HCT116 (cell line): Measurements from ENCODE around the gene PRELP. TPM values are rescaled to one million over a fixed set of nuclear protein-coding genes. Genes with fewer than 3 reads are reported as not detected.

Experiments used
- ATAC-seq: fragments of 200-7000 bp; cut with Tn5 transposase; 2 replicates; pipeline ENCODE4 v1.9.1; 2020; ENCODE audit warnings: mild to moderate bottlenecking, moderate library complexity
- BruUV-seq: library from RNA; stranded (reverse); fragments of 400-500 nt; replicated peaks from 2 replicates; lab custom pipeline; 2021; lab: Mats Ljungman, UMichigan
- CTCF ChIA-PET: fragments of 300-600 bp; sonication (Branson Sonifier 250); formaldehyde crosslinking; loops from one replicate; lab custom pipeline; 2021; ENCODE audit warnings: antibody characterized with exemption; lab: Charles Lee
- POLR2A ChIA-PET: fragments of 300-600, 350-600 bp; sonication (Branson Sonifier 250); formaldehyde crosslinking; loops from one replicate; lab custom pipeline; 2021; ENCODE audit warnings: antibody characterized with exemption; lab: Charles Lee
- RAD21 ChIA-PET, 2 experiments: fragments of 300-600 bp; sonication (Branson Sonifier 250); formaldehyde crosslinking; loops; one replicate each; lab custom pipeline; 2023; ENCODE audit warnings: low total read pairs in 2 of 2; ENCODE audit not compliant: uncharacterized antibody in 2 of 2, unreplicated experiment in 2 of 2, low non-redundant PET in 1 of 2; lab: Charles Lee
- DNase-seq: peaks from one replicate; pipeline ENCODE4 v3.0.0-alpha.2; 2010; ENCODE audit warnings: low read depth, low spot score
- H2AFZ ChIP-seq: fragments of 200-600 bp; shearing (Covaris generic), sonication (generic); 2 replicates; pipeline ENCODE4 v1.6.1; 2017; ENCODE audit warnings: low read depth, mixed run types, mixed read lengths, antibody characterized with exemption, low read length; ENCODE audit not compliant: poor library complexity, severe bottlenecking
- H3K27ac ChIP-seq: 2 replicates; pipeline ENCODE4 v1.5.1; 2012; ENCODE audit warnings: low read depth, low read length
- H3K27me3 ChIP-seq: fragments of 200-600 bp; sonication (generic); 2 replicates; pipeline ENCODE4 v1.6.1; 2016; ENCODE audit warnings: mixed run types, low read length, mixed read lengths; ENCODE audit not compliant: insufficient read depth
- H3K36me3 ChIP-seq, 2 experiments: fragments of 200-500 bp in 1 of 2; fragments of 200-600 bp in 1 of 2; sonication (Bioruptor generic) in 1 of 2; sonication (generic) in 1 of 2; 2 replicates each; pipeline versions ENCODE4 v1.5.1 to v1.6.1; 2014 to 2016; ENCODE audit warnings: low read length in 2 of 2, inconsistent platforms in 1 of 2, mixed read lengths in 1 of 2, mixed run types in 1 of 2; ENCODE audit not compliant: insufficient read depth in 2 of 2, control insufficient read depth in 1 of 2
- H3K4me1 ChIP-seq, 2 experiments: fragments of 200-600 bp in 1 of 2; sonication (generic) in 1 of 2; 2 replicates each; pipeline versions ENCODE4 v1.5.1 to v1.6.1; 2012 to 2017; ENCODE audit warnings: low read length in 2 of 2, inconsistent platforms in 1 of 2, mild to moderate bottlenecking in 1 of 2, mixed read lengths in 1 of 2, mixed run types in 1 of 2, moderate library complexity in 1 of 2; ENCODE audit not compliant: insufficient read depth in 2 of 2, control insufficient read depth in 1 of 2
- H3K4me2 ChIP-seq: fragments of 200-600 bp; sonication (generic); 2 replicates; pipeline ENCODE4 v1.6.1; 2017; ENCODE audit warnings: mixed run types, low read length, mixed read lengths
- H3K4me3 ChIP-seq, 2 experiments: fragments of 200-600 bp in 1 of 2; sonication (generic) in 1 of 2; replicated peaks in 1 of 2; 2 replicates each; pipeline ENCODE4 v1.5.1; 2011 to 2016; ENCODE audit warnings: low read length in 2 of 2, control low read depth in 1 of 2, low read depth in 1 of 2, mild to moderate bottlenecking in 1 of 2, mixed read lengths in 1 of 2, mixed run types in 1 of 2
- H3K79me2 ChIP-seq: fragments of 200-600 bp; sonication (generic); 2 replicates; pipeline ENCODE4 v1.6.1; 2017; ENCODE audit warnings: mild to moderate bottlenecking, mixed run types, low read length, moderate library complexity, mixed read lengths; ENCODE audit not compliant: insufficient read depth
- H3K9ac ChIP-seq: fragments of 200-600 bp; sonication (generic); 2 replicates; pipeline ENCODE4 v1.6.1; 2016; ENCODE audit warnings: low read length, mixed read lengths
- H3K9me2 ChIP-seq: fragments of 200-600 bp; sonication (generic), shearing (Covaris generic); 2 replicates; pipeline ENCODE4 v1.6.1; 2017; ENCODE audit warnings: mixed run types, mild to moderate bottlenecking, moderate library complexity; ENCODE audit not compliant: insufficient read depth
- H3K9me3 ChIP-seq, 2 experiments: fragments of 200-500 bp in 1 of 2; fragments of 200-600 bp in 1 of 2; sonication (Bioruptor generic) in 1 of 2; sonication (generic) in 1 of 2; 2 replicates each; pipeline ENCODE4 v1.6.1; 2014 to 2017; ENCODE audit warnings: low read length in 2 of 2, mixed read lengths in 2 of 2, inconsistent platforms in 1 of 2, low read depth in 1 of 2, mild to moderate bottlenecking in 1 of 2, mixed run types in 1 of 2, moderate library complexity in 1 of 2; ENCODE audit not compliant: control insufficient read depth in 1 of 2, insufficient read depth in 1 of 2
- H4K20me1 ChIP-seq: fragments of 200-600 bp; sonication (generic), shearing (Covaris generic); 2 replicates; pipeline ENCODE4 v1.6.1; 2017; ENCODE audit warnings: mixed run types, mild to moderate bottlenecking, moderate library complexity; ENCODE audit not compliant: insufficient read depth
- ATF3 ChIP-seq: IDR thresholded peaks from 2 replicates; pipeline ENCODE4 v1.6.1; 2012
- CBX3 ChIP-seq: IDR thresholded peaks from 2 replicates; pipeline ENCODE4 v1.6.1; 2012; ENCODE audit warnings: low read depth
- CTCF ChIP-seq, 3 experiments: fragments of 200-600 bp in 1 of 3; sonication (generic) in 1 of 3; IDR thresholded peaks in 2 of 3; conservative IDR thresholded peaks in 1 of 3; 2 replicates each; pipeline ENCODE4 v1.5.1; 2012 to 2017; ENCODE audit warnings: low read depth in 2 of 3, low read length in 2 of 3, antibody characterized with exemption in 1 of 3, borderline replicate concordance in 1 of 3, control low read depth in 1 of 3, mild to moderate bottlenecking in 1 of 3, mixed read lengths in 1 of 3, mixed run types in 1 of 3, moderate library complexity in 1 of 3; ENCODE audit not compliant: insufficient read depth in 1 of 3
- EGR1 ChIP-seq: IDR thresholded peaks from 2 replicates; pipeline ENCODE4 v1.6.1; 2012; ENCODE audit warnings: low read depth
- EZH2 ChIP-seq: fragments of 200-600 bp; sonication (generic); IDR thresholded peaks from 2 replicates; pipeline ENCODE4 v1.6.1; 2017; ENCODE audit warnings: antibody characterized with exemption, mixed run types
- FOSL1 ChIP-seq: IDR thresholded peaks from 2 replicates; pipeline ENCODE4 v1.6.1; 2012; ENCODE audit warnings: low read depth
- JUND ChIP-seq: IDR thresholded peaks from 2 replicates; pipeline ENCODE4 v1.6.1; 2012
- MAX ChIP-seq: IDR thresholded peaks from 2 replicates; pipeline ENCODE4 v1.6.1; 2012
- POLR2AphosphoS5 ChIP-seq: IDR thresholded peaks from 2 replicates; pipeline ENCODE4 v1.6.1; 2011; ENCODE audit warnings: mild to moderate bottlenecking, low read depth, low read length, moderate library complexity
- RAD21 ChIP-seq: IDR thresholded peaks from 2 replicates; pipeline ENCODE4 v1.6.1; 2012; ENCODE audit warnings: low read depth, mild to moderate bottlenecking
- REST ChIP-seq: IDR thresholded peaks from 2 replicates; pipeline ENCODE4 v1.6.1; 2012; ENCODE audit warnings: low read depth
- SIN3A ChIP-seq: IDR thresholded peaks from 2 replicates; pipeline ENCODE4 v1.6.1; 2012; ENCODE audit warnings: low read depth
- SP1 ChIP-seq: IDR thresholded peaks from 2 replicates; pipeline ENCODE4 v1.6.1; 2012; ENCODE audit warnings: low read depth
- SRF ChIP-seq: IDR thresholded peaks from 2 replicates; pipeline ENCODE4 v1.6.1; 2012; ENCODE audit warnings: low read depth
- ZBTB33 ChIP-seq: IDR thresholded peaks from 2 replicates; pipeline ENCODE4 v1.6.1; 2011; ENCODE audit warnings: mild to moderate bottlenecking, low read length, moderate library complexity; ENCODE audit not compliant: insufficient replicate concordance; ENCODE audit errors: extremely low read depth
- ZFX ChIP-seq: fragments of 450-650 bp; IDR thresholded peaks from 2 replicates; pipeline ENCODE4 v1.6.1; 2017
- ZNF274 ChIP-seq: fragments of 200-500 bp; sonication (Bioruptor generic); IDR thresholded peaks from 2 replicates; pipeline ENCODE4 v1.6.1; 2014; ENCODE audit warnings: mild to moderate bottlenecking, low read depth, low read length, inconsistent platforms
- intact Hi-C: fragments of 100-400 bp; cut with micrococcal nuclease; formaldehyde crosslinking; loops from 2 replicates; pipeline ENCODE4 v1.10.0; 2022
- total RNA-seq: library from RNA; stranded (reverse); gene quantifications from one replicate; pipeline ENCODE4 v1.2.1, GENCODE V29; 2021; ENCODE audit not compliant: unreplicated experiment

The PRELP gene
- total RNA-seq, 1 experiment from 2014 or later, result 0.10 TPM

- no peaks in the 10 kb centered on the region for H3K9me2 ChIP-seq
- no peak overlapping the region for H3K4me3 ChIP-seq
- TF ChIP-seq ATF3, result no peak
- TF ChIP-seq SRF, result no peak
- no peak for TF ChIP-seq ZFX
- no peak for TF ChIP-seq CTCF (IDR thresholded peaks at IDR 0.05 in 2 of 3, conservative IDR thresholded peaks at IDR 0.05 in 1 of 3; ENCODE audit: borderline replicate concordance in 1 of 3, insufficient read depth in 1 of 3, low read depth in 2 of 3, low read length in 2 of 3)
- no peak for TF ChIP-seq JUND
- no peak for TF ChIP-seq REST
- TF ChIP-seq CBX3, result no peak
- TF ChIP-seq ZBTB33, result no peak
- TF ChIP-seq RAD21, result no peak
- TF ChIP-seq MAX, result no peak
- TF ChIP-seq EGR1, result no peak
- no peak for TF ChIP-seq FOSL1
- TF ChIP-seq EZH2, result no peak
- TF ChIP-seq ZNF274, result no peak
- TF ChIP-seq SP1, result no peak
- TF ChIP-seq POLR2AphosphoS5, result no peak
- no peak for TF ChIP-seq SIN3A
- intact Hi-C loops, result loop anchor here (5.0 kb wide), 1 partner anchor 158 kb away; no protein-coding TSS in a partner anchor
- no peaks in the 10 kb centered on the region for H3K9me3 ChIP-seq
- H3K36me3 ChIP-seq, result no peaks in the 10 kb centered on the region
- BruUV-seq, result no TSS peak
- no peak overlapping the region for H2AFZ ChIP-seq
- ChIA-PET POLR2A (no interaction called here), RAD21 (no interaction called here), CTCF (no interaction called here)
- H3K9ac ChIP-seq, result no peak overlapping the region
- no peaks in the 10 kb centered on the region for H4K20me1 ChIP-seq
- DNase-seq, result no peak
- H3K27ac ChIP-seq, result no peak overlapping the region
- peaks cover 13% of the 10 kb centered on the region; the same call in 1 of the 2 replicates for H3K27me3 ChIP-seq
- peaks cover 0 to 7% of the 10 kb centered on the region in 2 experiments; a peak in 1 of 4 replicates for H3K4me1 ChIP-seq
- H3K4me2 ChIP-seq, result no peak overlapping the region
- no peak for ATAC-seq
- no peaks in the 10 kb centered on the region for H3K79me2 ChIP-seq
Observed at GRCh38 chr1:203500279-203500678, 24.7 kb downstream of the PRELP start.
